A549 (cell line): ENCODE data around the gene SRSF4. TPM values are rescaled to one million over a fixed set of nuclear protein-coding genes. Genes with fewer than 3 reads are reported as not detected.

Experiments used
- ATAC-seq, 2 experiments: fragments of 200-7000 bp in 1 of 2; fragments of >200 bp in 1 of 2; cut with Nextera tagmentation in 1 of 2; cut with Tn5 transposase in 1 of 2; 3 replicates each; pipeline versions ENCODE4 v1.8.0 to v1.9.1; 2018 to 2020; ENCODE audit warnings: mild to moderate bottlenecking in 1 of 2, moderate library complexity in 1 of 2
- CTCF ChIA-PET: fragments of 300-600 bp; sonication (Branson Sonifier 250); formaldehyde crosslinking; extraction: SDS; loops from one replicate; lab custom pipeline; 2021; ENCODE audit warnings: antibody characterized with exemption, inconsistent platforms; lab: Yijun Ruan, JAX
- POLR2A ChIA-PET: fragments of 350-600 bp; formaldehyde crosslinking; extraction: SDS; loops from one replicate; lab custom pipeline; 2021; ENCODE audit warnings: antibody characterized with exemption, inconsistent platforms; lab: Yijun Ruan, JAX
- DNase-seq, 2 experiments: peaks; one replicate each; pipeline versions ENCODE4 v3.0.0 to v3.0.0-alpha.2; 2011 to 2016; ENCODE audit warnings: low read depth in 1 of 2, low spot score in 1 of 2
- FAIRE-seq: peaks from 2 replicates; lab custom pipeline; 2011; peaks lifted over from hg19 to GRCh38; lab: Jason Lieb, UNC
- H3K27ac ChIP-seq, 2 experiments: fragments of >200 bp; sonication (Bioruptor Twin); formaldehyde crosslinking; 3 replicates each; pipeline ENCODE4 v1.5.1; 2016 to 2017
- H3K4me1 ChIP-seq: fragments of >200 bp; sonication (Bioruptor Twin); formaldehyde crosslinking; 3 replicates; pipeline ENCODE4 v1.6.1; 2016
- H3K4me2 ChIP-seq: fragments of >200 bp; sonication (Bioruptor Twin); formaldehyde crosslinking; 3 replicates; pipeline ENCODE4 v1.6.1; 2016
- H3K4me3 ChIP-seq: fragments of >200 bp; sonication (Bioruptor Twin); formaldehyde crosslinking; 3 replicates; pipeline ENCODE4 v1.5.1; 2016
- H3K9me3 ChIP-seq: fragments of >200 bp; sonication (Bioruptor Twin); formaldehyde crosslinking; 3 replicates; pipeline ENCODE4 v1.6.1; 2016
- BHLHE40 ChIP-seq: IDR thresholded peaks from 2 replicates; pipeline ENCODE4 v1.6.1; 2012; ENCODE audit warnings: low read depth, low read length, inconsistent platforms
- CBX2 ChIP-seq: fragments of 200-600 bp; sonication (generic); IDR thresholded peaks from 2 replicates; pipeline ENCODE4 v1.6.1; 2016; ENCODE audit warnings: low read depth, mild to moderate bottlenecking, borderline replicate concordance
- CHD2 ChIP-seq: fragments of 150-350 bp; IDR thresholded peaks from 2 replicates; pipeline ENCODE4 v1.6.1; 2014; ENCODE audit warnings: low read length; ENCODE audit not compliant: partially characterized antibody
- CHD4 ChIP-seq: fragments of 200-600 bp; sonication (generic); IDR thresholded peaks from 2 replicates; pipeline ENCODE4 v1.6.1; 2016; ENCODE audit warnings: antibody characterized with exemption, mild to moderate bottlenecking, borderline replicate concordance
- CTCF ChIP-seq: fragments of >200 bp; sonication (Bioruptor Twin); formaldehyde crosslinking; IDR thresholded peaks from 3 replicates; pipeline ENCODE4 v1.5.1; 2016
- ELK1 ChIP-seq: fragments of 150-350 bp; IDR thresholded peaks from 2 replicates; pipeline ENCODE4 v1.6.1; 2014; ENCODE audit warnings: low read depth, mild to moderate bottlenecking, low read length
- EP300 ChIP-seq, 2 experiments: fragments of >200 bp; sonication (Bioruptor Twin); formaldehyde crosslinking; IDR thresholded peaks; 2 replicates in 1 of 2; 3 replicates in 1 of 2; pipeline ENCODE4 v1.6.1; 2016 to 2017
- FOSB ChIP-seq: fragments of 250-450 bp; sonication (Bioruptor Pico); IDR thresholded peaks from 2 replicates; pipeline ENCODE4 v1.5.0; 2020; ENCODE audit warnings: mild to moderate bottlenecking, moderate library complexity
- FOSL2 ChIP-seq, 2 experiments: fragments of 450-650 bp in 1 of 2; fragments of >200 bp in 1 of 2; sonication (Bioruptor Twin) in 1 of 2; formaldehyde crosslinking; IDR thresholded peaks; 2 replicates each; pipeline versions ENCODE4 v1.5.0 to v1.6.1; 2016 to 2020; ENCODE audit warnings: mild to moderate bottlenecking in 1 of 2, moderate library complexity in 1 of 2
- GATA3 ChIP-seq: IDR thresholded peaks from 2 replicates; pipeline ENCODE4 v1.6.1; 2012; ENCODE audit warnings: borderline replicate concordance
- HDAC2 ChIP-seq: fragments of 200-600 bp; sonication (generic); IDR thresholded peaks from 2 replicates; pipeline ENCODE4 v1.6.1; 2016
- HOXB13 ChIP-seq: fragments of 250-450 bp; sonication (Bioruptor Pico); IDR thresholded peaks from 2 replicates; pipeline ENCODE4 v1.5.0; 2020; ENCODE audit warnings: low read depth, mild to moderate bottlenecking, moderate library complexity
- JUN ChIP-seq, 2 experiments: fragments of >200 bp; sonication (Bioruptor Twin); formaldehyde crosslinking; IDR thresholded peaks; 2 replicates in 1 of 2; 3 replicates in 1 of 2; pipeline ENCODE4 v1.6.1; 2016 to 2017
- KDM5A ChIP-seq: fragments of 200-600 bp; sonication (generic); IDR thresholded peaks from 2 replicates; pipeline ENCODE4 v1.6.1; 2016; ENCODE audit warnings: antibody characterized with exemption, mild to moderate bottlenecking
- MYC ChIP-seq: IDR thresholded peaks from 2 replicates; pipeline ENCODE4 v1.6.1; 2012; ENCODE audit warnings: mild to moderate bottlenecking, inconsistent platforms, low read length, improper control_type of control experiment, borderline replicate concordance
- NPAS2 ChIP-seq: fragments of 250-450 bp; sonication (Bioruptor Pico); IDR thresholded peaks from 2 replicates; pipeline ENCODE4 v1.8.0; 2022; ENCODE audit warnings: mild to moderate bottlenecking, moderate library complexity, borderline replicate concordance
- PHF8 ChIP-seq: fragments of 200-600 bp; sonication (generic); IDR thresholded peaks from 2 replicates; pipeline ENCODE4 v1.6.1; 2016; ENCODE audit warnings: low read depth, mild to moderate bottlenecking, antibody characterized with exemption, moderate library complexity, borderline replicate concordance
- RAD21 ChIP-seq, 2 experiments: fragments of >200 bp in 1 of 2; sonication (Bioruptor Twin) in 1 of 2; formaldehyde crosslinking in 1 of 2; IDR thresholded peaks in 1 of 2; conservative IDR thresholded peaks in 1 of 2; 2 replicates in 1 of 2; 3 replicates in 1 of 2; pipeline ENCODE4 v1.6.1; 2012 to 2018; ENCODE audit warnings: inconsistent platforms in 1 of 2
- RCOR1 ChIP-seq: fragments of 150-350 bp; IDR thresholded peaks from 2 replicates; pipeline ENCODE4 v1.6.1; 2014; ENCODE audit warnings: antibody characterized with exemption, low read length, low read depth
- REST ChIP-seq: fragments of 200-600 bp; sonication (generic); IDR thresholded peaks from 2 replicates; pipeline ENCODE4 v1.6.1; 2016; ENCODE audit warnings: antibody characterized with exemption, mild to moderate bottlenecking, moderate library complexity
- TFCP2L1 ChIP-seq: fragments of 250-450 bp; sonication (Bioruptor Pico); IDR thresholded peaks from 2 replicates; pipeline ENCODE4 v1.5.0; 2021; ENCODE audit warnings: mild to moderate bottlenecking
- USF2 ChIP-seq: fragments of 450-650 bp; IDR thresholded peaks from 2 replicates; pipeline ENCODE4 v1.6.1; 2014; ENCODE audit warnings: antibody characterized with exemption
- ZNF302 ChIP-seq: fragments of 250-450 bp; sonication (Bioruptor Pico); IDR thresholded peaks from 2 replicates; pipeline ENCODE4 v1.9.0; 2021; ENCODE audit warnings: inconsistent platforms, mild to moderate bottlenecking, moderate library complexity
- ZSCAN20 ChIP-seq: fragments of 250-450 bp; sonication (Bioruptor Pico); IDR thresholded peaks from 2 replicates; pipeline ENCODE4 v1.8.0; 2022; ENCODE audit warnings: mild to moderate bottlenecking, moderate library complexity
- WGBS: methylation state at CpG from one replicate; pipeline ENCODE4 v1.1.6; 2017; ENCODE audit errors: missing lambda C conversion rate; 5-methylcytosine and 5-hydroxymethylcytosine counted together
- polyA plus RNA-seq, 4 experiments: library from polyadenylated mRNA; depleted of rRNA in 3 of 4; stranded (reverse); fragments of >200 nt; fragmentation: RNase III in 1 of 4; extraction: RNeasy Plus Mini Kit Qiagen cat#74134 plus additional on column Dnase treatment in 1 of 4; gene quantifications; 2 replicates in 3 of 4; 3 replicates in 1 of 4; pipeline ENCODE4 v1.2.3, GENCODE V29; 2011 to 2017

The SRSF4 gene
- polyA plus RNA-seq, 2 of the 4 experiments (the other 2 are of a cell fraction) = 45.6 to 64.5 TPM

GRCh38 chr1:29210278-29211085, 28.8 kb upstream of the SRSF4 start:
- DNase-seq (no peak), ATAC-seq (no peak)
- WGBS = 86% methylated on average over 7 of the region's 7 CpGs
- CTCF ChIA-PET = interaction anchor here (0.5 to 0.6 kb wide), 2 partner anchors 10 to 11 kb away, joined by 3 to 4 read pairs; no protein-coding TSS in a partner anchor
- H3K9me3 ChIP-seq = no peaks in the 10 kb centered on the region
- TF ChIP-seq CTCF = no peak
- no peak for TF ChIP-seq HOXB13 (CRISPR knock-in tag)
- no peak for TF ChIP-seq USF2
- no peak for TF ChIP-seq ZNF302
- no peak for TF ChIP-seq TFCP2L1 (CRISPR knock-in tag)
- no peak for TF ChIP-seq ELK1
- TF ChIP-seq REST = no peak
- TF ChIP-seq GATA3 = no peak
- no peak for TF ChIP-seq NPAS2 (CRISPR knock-in tag)
- no peak for TF ChIP-seq RAD21 (conservative IDR thresholded peaks at IDR 0.05 in 1 of 2, IDR thresholded peaks at IDR 0.05 in 1 of 2)
- no peak for TF ChIP-seq ZSCAN20 (CRISPR knock-in tag)
- TF ChIP-seq EP300 (IDR thresholded peaks at IDR 0.05) = no peak
- no peak for TF ChIP-seq CHD4
- TF ChIP-seq BHLHE40 = no peak
- TF ChIP-seq CHD2 = no peak
- TF ChIP-seq KDM5A = no peak
- no peak for TF ChIP-seq JUN (IDR thresholded peaks at IDR 0.05)
- TF ChIP-seq, all 56 proteins: peak for 0
- POLR2A ChIA-PET = interaction anchor here (0.6 kb wide), 1 partner anchor 364 kb away, joined by 3 read pairs; no protein-coding TSS in a partner anchor
- Histone ChIP-seq H3K4me1 (no peaks in the 10 kb centered on the region), H3K4me3 (no peak overlapping the region), H3K27ac (no peak overlapping the region), H3K4me2 (no peak overlapping the region)
- no peak for FAIRE-seq

GRCh38 chr1:29209173-29209572, 27.5 kb upstream of the SRSF4 start:
- DNase-seq = no peak
- POLR2A ChIA-PET = no interaction called here
- Histone ChIP-seq H3K4me3 (no peak overlapping the region), H3K27ac (no peak overlapping the region), H3K4me2 (no peak overlapping the region), H3K9me3 (no peaks in the 10 kb centered on the region), H3K4me1 (no peaks in the 10 kb centered on the region)
- FAIRE-seq = no peak
- CTCF ChIA-PET = no interaction called here
- WGBS = 93% methylated on average over 5 of the region's 5 CpGs
- no peak for ATAC-seq
- no peak for TF ChIP-seq CBX2
- no peak for TF ChIP-seq USF2
- TF ChIP-seq FOSB = no peak
- no peak for TF ChIP-seq RCOR1
- TF ChIP-seq MYC = no peak
- TF ChIP-seq ELK1 = no peak
- TF ChIP-seq FOSL2 (IDR thresholded peaks at IDR 0.05) = no peak
- no peak for TF ChIP-seq FOSL2 (CRISPR knock-in tag; IDR thresholded peaks at IDR 0.05)
- TF ChIP-seq PHF8 = no peak
- TF ChIP-seq ZNF302 = no peak
- TF ChIP-seq HDAC2 = no peak
- TF ChIP-seq ZSCAN20 (CRISPR knock-in tag) = no peak
